HG03103 (cell line): ENCODE data around the gene KAZN.

ENCODE experiments used
- ATAC-seq: cut with Tn5 transposase; IDR thresholded peaks from one replicate; pipeline ENCODE4 v1.9.1; 2021; ENCODE audit warnings: low read depth; ENCODE audit not compliant: unreplicated experiment

KAZN gene

DNA sequence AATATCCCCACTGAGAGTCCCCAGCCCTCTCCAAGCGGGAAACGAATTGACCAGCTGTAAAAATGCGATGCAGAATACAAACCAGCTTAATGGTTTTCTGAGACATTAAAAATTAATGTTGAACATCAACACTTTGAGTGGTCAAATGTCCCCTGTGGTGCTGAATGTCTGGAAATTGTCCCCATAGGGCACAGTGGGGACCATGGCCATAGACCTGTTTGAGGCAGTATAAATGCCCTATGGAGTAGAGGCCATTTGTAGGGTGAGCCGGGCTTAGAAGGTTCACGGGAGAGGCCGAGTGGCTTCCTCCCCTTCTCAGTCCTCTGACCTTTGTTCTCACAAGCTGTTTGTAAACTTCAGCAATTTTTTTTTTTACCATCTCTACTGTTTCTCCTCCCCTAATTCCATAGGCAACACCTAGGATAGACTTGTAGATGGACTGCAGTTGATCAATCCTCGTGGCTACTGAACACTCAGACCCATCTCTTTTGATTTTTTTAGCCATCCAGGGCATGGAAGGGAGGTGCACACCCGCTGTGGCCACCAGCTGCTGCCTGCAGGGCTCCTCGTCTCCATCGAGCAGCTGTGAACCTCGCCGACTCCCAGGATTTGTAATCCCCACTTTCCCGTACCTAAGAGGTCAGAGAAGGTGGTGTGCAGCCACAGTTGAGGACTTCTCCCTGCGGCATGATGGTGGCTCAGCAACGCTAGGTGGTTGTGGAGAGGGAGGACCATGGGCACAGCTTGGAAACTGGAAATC, 41.0 kb downstream of the KAZN start:
- ATAC-seq = no peak

DNA sequence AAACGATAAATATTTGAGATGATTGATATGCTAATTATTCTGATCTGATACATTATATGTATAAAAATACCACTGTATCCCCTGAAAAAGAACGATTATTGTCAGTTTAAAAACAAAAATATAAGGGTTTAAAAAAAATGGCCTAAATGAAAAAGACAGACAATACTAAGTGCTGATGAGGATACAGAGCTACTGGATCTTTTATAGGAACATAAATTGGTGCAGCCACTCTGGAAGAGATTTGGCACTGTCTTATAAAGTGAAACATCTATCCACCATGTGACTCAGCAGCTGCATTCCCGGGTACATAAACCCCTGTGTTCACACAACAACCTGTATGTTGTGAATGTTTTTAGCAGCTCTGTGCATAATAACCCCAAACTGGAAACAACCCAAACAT, 44.2 kb downstream of the KAZN start:
- ATAC-seq = no peak

DNA sequence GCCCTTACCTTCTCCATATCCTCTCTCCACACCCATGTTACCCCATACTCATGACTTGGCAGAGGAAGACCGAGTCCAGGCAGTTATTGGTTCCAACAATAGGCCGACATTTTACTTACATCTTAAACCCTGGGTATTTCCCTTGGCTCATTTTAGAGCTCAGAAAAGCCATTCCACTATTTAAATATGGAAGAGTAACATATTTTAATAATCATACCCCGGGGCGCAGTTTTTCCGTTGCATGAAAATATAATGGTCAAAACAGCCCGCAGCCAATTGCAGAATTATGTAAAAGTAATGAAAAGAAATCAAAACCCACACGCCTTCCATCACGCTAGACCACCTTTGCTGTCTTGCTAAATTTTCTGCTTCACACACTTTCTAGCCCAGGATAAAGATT, 48.5 kb downstream of the KAZN start:
- no peak for ATAC-seq

DNA sequence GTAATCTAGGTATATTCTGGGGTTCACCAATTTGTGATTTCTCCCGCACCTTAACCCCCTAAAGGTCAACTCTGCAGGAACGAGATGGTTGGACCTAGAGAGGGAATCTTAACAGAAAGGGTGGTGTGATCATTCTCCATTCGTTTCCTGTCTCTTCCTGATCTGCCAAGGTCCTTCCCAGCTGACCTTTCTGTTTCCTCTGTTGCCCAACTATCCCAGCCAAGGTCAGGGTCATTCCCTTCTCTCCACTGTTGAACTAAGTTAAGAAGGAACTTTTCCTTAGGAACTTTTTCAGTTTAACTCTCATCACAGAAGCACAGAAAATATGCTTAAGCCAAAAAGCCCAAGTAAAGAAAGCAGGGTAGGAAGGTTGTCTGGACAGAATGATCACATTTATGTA, 49.3 kb downstream of the KAZN start:
- ATAC-seq = no peak

DNA sequence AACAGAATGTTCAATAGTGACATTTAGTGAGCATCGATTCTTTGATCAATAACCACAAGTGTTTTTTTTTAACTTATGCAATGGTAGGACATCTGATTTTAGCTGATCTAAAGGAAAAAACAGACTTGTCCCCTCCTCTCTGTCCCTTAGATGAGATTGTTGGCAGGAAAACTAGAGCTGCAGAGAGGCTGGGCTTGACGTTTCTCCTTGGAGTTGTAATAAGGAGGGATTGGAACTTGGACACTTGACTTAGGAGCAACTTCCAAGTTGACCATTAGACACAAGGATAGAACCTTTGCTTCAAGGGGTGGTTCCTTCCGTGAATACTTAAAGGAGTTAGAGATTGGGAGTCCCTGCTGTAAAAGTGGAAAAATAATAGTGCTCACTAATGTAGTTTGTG, 49.9 kb downstream of the KAZN start:
- no peak for ATAC-seq

DNA sequence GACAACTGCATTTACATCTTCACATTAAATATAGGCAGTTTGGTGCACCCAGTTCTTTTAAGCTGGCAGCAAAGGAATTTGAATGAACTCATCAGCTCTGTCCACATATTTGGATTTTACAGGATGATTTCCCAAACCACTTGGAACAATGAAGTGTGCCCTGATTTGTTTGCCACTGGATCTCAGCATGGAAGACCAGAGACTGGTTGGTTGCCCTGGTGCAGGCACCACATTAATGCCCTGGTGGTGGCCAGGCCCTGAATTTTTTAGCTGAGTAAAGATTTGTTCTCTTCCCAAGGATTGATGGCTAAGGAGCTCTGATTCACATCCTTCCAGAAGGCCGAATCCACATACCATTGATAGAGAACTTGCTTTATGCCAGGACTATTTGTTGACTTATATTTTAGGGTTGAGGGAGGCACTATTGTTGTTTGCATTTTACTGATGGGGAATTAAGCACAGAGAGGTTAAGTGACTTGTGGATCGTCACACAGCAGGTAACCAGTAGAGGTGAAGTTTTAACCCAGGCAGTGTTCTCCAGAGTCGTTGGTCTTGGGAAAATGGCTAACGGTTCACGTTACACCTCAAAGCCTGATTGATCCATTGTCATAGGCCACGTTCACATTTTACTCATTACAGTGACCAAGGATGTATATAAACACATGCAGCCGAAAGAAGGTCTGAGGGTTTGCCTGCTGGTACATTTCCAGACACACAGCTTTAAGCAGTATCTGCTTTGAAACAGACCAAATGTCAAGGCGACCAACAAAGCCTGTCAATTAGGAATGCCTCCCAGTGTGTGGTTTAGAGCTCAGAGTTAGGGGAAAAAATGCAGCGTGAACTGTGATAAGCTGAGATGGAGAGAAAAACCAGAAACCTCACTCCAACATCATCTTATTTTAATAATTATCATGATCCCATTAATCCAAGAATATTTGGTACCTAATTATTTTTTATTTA, 50.7 kb downstream of the KAZN start:
- no peak for ATAC-seq

DNA sequence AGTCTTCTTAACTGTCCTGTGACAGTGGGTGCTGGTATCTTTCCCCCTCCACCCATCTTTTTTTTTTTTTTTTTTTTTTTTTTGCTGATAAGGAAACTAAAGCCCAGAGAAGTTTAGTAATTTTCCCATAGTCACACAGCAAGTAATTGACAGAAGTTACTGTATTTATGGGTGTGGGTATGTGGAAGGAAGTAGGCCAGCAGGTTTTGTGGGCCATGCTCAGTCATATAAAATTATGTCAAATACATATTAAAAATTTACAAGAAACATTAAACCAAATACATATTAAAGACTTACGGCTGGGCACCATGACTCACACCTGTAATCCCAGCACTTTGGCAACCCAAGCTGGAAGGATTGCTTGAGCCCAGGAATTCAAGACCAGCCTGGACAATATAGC, 51.5 kb downstream of the KAZN start:
- ATAC-seq = no peak

DNA sequence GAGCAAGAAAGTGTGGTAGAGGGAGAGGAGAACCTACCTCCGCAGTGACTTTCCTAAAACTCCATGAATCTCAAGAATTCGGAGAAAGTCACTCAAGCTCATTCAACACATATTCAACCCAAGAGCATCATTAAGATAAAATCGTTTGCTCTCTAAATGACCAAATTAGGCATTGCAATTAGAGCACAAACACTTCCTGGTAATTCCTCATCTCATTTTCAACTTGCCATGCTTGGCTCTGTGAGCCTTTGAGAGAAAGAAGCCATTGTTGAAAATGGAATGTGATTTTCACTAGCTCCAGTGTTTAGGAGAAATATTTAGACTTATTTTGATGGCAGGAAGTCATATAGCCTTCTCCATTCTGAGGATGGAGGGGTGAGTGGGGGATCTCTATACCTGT, 52.5 kb downstream of the KAZN start:
- no peak for ATAC-seq

DNA sequence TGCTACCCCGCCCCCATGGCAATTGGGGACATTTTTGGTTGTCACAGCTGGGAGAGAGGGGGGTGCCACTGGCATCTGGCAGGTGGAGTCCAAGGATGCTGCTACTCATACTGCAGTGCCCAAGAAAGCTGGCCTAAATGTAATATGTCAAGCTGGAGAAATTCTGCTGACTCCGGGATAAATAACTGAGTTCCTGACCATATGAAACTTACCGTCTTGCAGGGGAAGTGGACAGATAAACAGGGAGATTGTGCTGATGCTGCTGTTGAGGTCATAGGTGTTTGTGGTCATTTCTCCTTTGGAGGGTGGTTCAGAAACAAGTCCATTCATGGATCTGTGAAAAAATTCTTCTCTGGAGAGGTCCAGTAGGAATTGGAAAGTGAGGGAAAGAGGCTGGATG, 54.4 kb downstream of the KAZN start:
- no peak for ATAC-seq

DNA sequence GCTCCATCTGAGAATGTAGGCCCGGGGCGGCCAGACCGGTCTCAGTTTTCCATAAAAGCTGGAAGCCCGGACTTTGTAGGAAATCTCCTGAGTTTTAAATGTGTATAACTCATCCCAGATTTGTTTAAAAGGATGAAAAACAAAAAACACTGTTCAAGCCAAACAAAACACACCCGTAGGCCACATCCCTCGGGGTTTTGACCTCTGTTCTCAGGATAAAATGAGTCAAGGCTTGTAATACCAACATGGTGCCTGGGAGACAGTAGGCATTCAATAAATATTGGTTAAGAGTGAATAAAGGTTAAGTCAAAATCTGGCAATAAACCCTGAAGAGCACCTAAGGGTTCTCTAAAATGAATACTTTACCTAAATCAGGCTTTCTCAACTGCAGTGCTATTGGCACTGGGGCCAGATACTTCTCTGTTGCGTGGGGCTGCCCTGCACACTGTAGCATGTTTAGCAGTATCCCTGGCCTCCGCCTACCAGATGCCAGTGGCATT, 55.0 kb downstream of the KAZN start:
- ATAC-seq = no peak

DNA sequence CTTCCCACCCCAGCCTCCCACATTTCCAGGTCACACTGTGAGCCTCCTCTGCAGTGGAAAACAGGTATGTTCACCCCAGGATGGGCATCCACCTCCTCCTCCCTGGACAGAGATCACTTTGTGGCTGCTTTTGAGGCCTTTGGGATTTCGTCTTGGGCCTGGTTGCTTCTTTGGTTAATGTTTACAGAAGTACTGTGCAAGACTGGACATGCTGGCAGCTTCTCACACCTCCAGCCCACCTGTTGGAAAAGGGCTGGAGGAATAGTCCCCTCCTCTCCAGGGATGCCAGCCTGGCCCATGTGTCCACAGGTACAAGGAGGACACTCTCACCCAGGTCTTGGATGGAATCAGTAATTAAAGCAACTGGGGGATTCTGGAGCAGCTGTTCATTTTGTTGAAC, 56.1 kb downstream of the KAZN start:
- ATAC-seq = no peak

DNA sequence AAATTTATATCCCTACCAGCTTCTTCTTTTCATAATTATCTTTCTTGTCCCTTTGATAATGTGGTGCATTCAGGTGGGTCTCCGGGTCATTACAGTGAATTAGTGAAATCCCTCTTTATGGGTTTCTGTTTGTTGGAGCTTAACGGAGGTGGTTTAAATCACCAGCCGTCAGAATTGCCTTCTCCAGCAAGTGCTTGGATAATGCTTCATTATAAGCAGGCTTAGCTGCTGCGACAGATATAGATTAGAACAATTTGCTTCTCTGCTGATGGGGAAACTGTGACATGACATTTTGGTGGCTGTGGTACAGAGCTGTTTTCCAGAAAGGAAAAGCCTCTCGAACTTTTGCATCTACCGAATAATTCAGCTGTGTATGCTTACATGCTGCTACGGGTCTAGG, 56.9 kb downstream of the KAZN start:
- no peak for ATAC-seq

DNA sequence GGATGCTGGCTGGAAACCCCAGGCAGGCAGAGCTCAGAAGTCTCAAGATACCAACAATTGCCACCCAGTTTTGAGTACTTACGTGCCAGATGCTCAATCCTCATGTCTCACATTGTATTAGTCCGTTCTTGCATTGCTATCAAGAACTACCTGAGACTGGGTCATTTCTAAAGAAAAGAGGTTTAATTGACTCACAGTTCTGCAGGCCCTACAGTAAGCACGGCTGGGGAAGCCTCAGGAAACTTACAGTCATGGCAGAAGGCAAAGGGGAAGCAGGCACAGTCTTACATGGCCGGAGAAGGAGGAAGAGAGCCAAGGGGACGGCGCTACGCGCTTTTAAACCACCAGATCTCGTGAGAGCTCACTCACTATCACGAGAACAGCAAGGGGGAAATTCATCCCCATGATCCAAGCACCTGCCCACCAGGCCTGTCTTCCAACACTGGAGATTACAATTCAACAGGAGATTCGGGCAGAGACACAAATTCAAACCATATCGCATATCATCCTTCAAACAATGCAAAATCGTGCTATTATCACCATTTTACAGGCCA, 58.0 kb downstream of the KAZN start:
- no peak for ATAC-seq

DNA sequence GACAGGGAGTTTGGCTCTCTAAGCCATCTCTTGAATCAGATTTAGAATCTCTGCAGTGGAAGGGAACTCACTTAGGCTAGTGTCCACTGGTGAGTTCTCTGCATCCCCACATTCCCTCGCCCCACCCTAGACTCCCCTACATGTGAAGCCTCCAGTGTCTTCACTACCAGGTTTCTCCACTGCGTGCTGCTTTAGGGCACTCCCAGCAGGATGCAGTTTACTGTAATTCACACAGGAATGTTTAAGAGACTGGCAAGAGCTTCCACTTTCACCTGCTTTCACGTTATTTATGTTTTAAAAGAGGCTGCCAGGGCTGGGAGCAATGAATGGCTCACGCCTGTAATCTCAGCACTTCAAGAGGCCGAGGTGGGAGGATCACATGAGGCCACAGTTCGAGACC, 60.2 kb downstream of the KAZN start:
- ATAC-seq = no peak

DNA sequence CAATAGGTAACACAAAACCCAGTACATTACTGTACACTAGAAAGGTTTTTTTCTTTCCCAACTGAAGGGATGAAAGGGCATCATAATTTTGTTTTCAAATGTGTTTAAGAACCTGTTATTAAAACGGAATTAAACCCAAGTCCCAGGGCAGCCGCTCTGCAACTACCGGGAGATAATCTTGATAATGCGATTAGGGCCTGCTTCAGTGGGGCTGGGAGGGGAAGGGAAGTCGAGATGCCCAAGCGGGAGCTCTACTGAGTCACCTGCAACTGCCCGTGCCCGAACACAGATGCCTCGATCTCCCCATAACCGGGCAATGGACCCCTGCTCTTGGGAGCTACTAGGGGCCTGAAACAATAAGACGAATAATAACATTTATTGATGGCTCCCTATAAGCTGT, 61.4 kb downstream of the KAZN start:
- ATAC-seq = no peak

DNA sequence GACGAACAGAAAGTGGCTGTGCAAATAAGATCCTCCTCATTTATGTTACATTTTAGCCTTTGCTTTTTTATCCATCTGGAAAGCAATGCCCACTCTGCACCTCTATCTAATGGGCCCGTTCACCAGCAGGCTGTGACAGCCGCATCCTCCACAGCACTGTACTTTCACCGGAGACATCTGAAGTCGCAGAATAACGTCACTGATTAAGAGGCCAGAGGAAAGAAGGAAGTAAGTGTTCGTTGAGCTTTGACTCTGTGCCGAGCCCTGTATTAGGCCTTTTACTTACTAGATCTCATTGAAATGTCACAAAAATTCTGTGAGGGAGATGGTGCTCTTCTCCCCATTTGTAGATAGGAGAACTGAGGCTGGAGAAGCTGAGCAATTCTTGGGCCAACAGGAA, 62.3 kb downstream of the KAZN start:
- no peak for ATAC-seq

DNA sequence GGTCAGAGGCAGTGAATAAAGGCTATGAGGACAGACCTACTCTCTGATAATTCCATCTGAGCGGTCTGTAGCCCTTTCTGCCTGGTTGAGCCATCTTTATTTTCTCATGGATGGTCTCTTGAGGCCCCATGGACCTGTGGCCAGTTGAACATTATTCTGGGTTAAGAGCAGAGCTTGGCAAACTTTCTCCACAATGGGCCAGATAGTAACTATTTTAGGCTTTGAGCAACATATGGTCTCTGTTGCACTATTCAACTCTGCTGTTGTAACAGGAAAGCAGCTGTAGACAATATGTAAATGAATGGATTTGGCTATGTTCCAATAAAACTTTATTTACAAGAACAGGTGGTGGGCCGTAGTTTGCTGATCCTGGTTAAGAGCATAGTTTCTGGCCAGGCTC, 62.7 kb downstream of the KAZN start:
- no peak for ATAC-seq

DNA sequence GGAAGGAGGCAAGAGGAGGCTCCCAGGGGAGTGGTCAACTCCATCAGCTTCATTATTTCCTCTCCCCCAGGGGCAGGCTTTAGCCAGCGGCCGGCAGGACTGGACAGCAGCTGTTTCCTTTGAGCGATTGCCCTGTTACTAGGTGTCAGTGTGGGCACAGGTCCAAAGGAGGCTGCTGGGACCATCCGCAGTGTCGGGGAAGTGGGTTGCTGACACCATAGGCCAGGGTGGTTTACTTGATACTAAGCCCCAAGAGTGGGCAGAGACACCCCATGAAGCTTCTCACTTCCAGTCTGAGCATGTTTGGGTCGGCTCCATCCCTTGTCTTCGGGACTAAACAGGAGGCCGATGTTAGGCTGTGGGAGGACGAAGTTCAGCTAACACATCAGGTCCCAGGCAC, 63.6 kb downstream of the KAZN start:
- no peak for ATAC-seq

DNA sequence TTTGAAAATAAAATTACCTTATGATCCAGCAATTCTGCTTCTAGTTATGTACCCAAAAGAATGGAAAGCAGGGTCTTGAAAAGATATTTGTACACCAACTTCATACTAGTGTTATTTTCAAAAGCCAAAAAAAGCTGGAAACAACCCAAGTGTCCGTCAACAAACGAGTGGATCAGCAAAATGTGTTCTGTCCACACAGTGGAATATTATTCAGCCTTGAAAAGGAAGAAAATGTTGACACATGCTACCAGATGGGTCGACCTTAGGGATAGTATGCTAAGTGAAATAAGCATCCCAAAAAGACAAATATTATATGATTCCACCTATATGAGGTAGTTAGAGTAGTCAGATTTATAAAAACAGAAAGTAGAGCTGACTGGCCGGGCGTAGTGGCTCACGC, 65.3 kb downstream of the KAZN start:
- ATAC-seq = no peak

DNA sequence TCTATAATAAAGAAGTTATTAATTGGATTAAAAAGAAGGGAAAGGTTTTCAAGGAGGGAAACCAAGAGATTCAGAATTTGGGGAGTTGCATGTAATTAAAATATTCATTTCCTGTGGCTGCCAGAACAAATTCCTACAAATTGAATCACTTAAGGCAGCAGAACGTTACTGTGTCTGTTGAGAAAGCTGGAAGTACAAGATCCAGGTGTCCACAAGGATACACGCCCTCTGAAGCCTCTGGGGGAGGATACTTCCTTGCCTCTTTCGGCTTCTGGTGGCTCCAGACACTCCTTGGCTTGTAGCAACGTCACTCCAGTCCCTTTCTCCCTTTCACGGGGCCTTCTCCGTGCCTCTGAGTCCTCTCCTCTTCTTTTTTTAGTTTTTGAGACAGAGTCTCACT, 67.9 kb downstream of the KAZN start:
- no peak for ATAC-seq

DNA sequence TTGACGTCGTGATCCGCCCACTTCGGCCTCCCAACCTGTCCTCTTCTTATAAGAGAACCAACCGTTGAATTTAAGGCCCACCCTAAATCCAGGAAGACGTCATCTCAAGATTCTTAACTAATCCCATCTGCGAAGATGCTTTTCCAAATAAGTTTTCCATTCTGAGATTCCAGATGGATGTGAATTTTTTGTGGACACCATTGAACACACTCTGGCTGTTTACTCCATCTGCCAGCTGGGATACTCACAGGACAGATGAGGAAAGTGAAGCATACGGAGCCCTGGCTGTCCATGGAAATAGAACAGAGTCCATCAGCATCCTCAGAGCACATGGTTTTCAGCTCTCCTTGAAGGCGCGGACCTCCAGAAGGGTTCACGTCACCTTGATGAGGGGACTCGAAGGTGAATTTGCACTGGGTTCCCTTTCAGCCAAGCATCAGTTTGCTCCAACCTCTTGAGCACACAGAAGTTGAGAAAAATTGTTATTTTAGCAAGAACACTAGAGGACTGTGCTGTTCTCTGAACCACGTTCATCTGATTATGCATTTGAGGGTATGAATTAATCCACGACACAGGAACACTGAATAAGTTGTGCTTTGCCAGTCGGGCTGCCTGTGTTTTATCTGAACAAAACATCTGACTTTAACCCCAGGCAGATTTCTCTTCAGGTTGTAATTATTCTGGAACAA, 68.6 kb downstream of the KAZN start:
- ATAC-seq = no peak
